Osteoblast (primary cell): Measurements from ENCODE around the gene NFIA. TPM values are rescaled to one million over a fixed set of nuclear protein-coding genes. Genes with fewer than 3 reads are reported as not detected.

ENCODE experiments used
- DNase-seq: peaks from one replicate; pipeline ENCODE4 v3.0.0; 2011; ENCODE audit warnings: low spot score, mixed read lengths; ENCODE audit not compliant: insufficient read length; ENCODE audit errors: missing footprints
- H2AFZ ChIP-seq: 2 replicates; pipeline ENCODE4 v1.6.0; 2011; ENCODE audit warnings: mild to moderate bottlenecking, low read length
- H3K27ac ChIP-seq: 2 replicates; pipeline ENCODE4 v1.5.1; 2011; ENCODE audit warnings: mild to moderate bottlenecking, low read depth, low read length, moderate library complexity
- H3K27me3 ChIP-seq: 2 replicates; pipeline ENCODE4 v1.6.0; 2012; ENCODE audit warnings: mild to moderate bottlenecking, control low read depth, inconsistent platforms, low read length, moderate library complexity; ENCODE audit not compliant: insufficient read depth
- H3K36me3 ChIP-seq: 2 replicates; pipeline ENCODE4 v1.5.1; 2011; ENCODE audit warnings: mild to moderate bottlenecking, low read length, control low read depth, moderate library complexity; ENCODE audit not compliant: insufficient read depth
- H3K4me1 ChIP-seq: 2 replicates; pipeline ENCODE4 v1.5.1; 2011; ENCODE audit warnings: mild to moderate bottlenecking, low read length, control low read depth, moderate library complexity; ENCODE audit not compliant: insufficient read depth
- H3K4me2 ChIP-seq: 2 replicates; pipeline ENCODE4 v1.6.0; 2011; ENCODE audit warnings: mild to moderate bottlenecking, low read length; ENCODE audit not compliant: insufficient read depth
- H3K4me3 ChIP-seq: fragments of 200-600 bp; sonication (generic); 3 replicates; pipeline ENCODE4 v1.5.1; 2012; ENCODE audit warnings: mild to moderate bottlenecking, low read length, inconsistent platforms; ENCODE audit not compliant: insufficient read depth
- H3K79me2 ChIP-seq: 2 replicates; pipeline ENCODE4 v1.6.0; 2012; ENCODE audit warnings: mild to moderate bottlenecking, low read length, control low read depth, inconsistent platforms; ENCODE audit not compliant: insufficient read depth
- H3K9me3 ChIP-seq: 2 replicates; pipeline ENCODE4 v1.5.1; 2011; ENCODE audit warnings: low read depth, low read length, control low read depth
- H4K20me1 ChIP-seq: 2 replicates; pipeline ENCODE4 v1.6.0; 2012; ENCODE audit warnings: mild to moderate bottlenecking, low read length, control low read depth; ENCODE audit not compliant: insufficient read depth
- CTCF ChIP-seq: IDR thresholded peaks from 2 replicates; pipeline ENCODE4 v1.5.1; 2011; ENCODE audit warnings: mild to moderate bottlenecking, low read depth, low read length, moderate library complexity; ENCODE audit errors: extremely low read depth
- total RNA-seq: library from RNA; depleted of rRNA; stranded (reverse); fragments of >200 nt; gene quantifications from 2 replicates; pipeline ENCODE4 v1.2.3, GENCODE V29; 2012

NFIA gene
- total RNA-seq, 1 donor, result 7.2 TPM

GRCh38 chr1:61208831-61209230 is 126.5 kb downstream of the NFIA start:
- H4K20me1 ChIP-seq, result no peaks in the 10 kb centered on the region
- no peak for DNase-seq
- H3K27ac ChIP-seq, result no peak overlapping the region
- no peak overlapping the region for H2AFZ ChIP-seq
- no peak overlapping the region for H3K4me3 ChIP-seq
- H3K4me1 ChIP-seq, result no peaks in the 10 kb centered on the region
- no peaks in the 10 kb centered on the region for H3K36me3 ChIP-seq
- TF ChIP-seq CTCF, result no peak
- no peaks in the 10 kb centered on the region for H3K79me2 ChIP-seq
- no peaks in the 10 kb centered on the region for H3K27me3 ChIP-seq
- H3K4me2 ChIP-seq, result no peak overlapping the region
- H3K9me3 ChIP-seq, result no peaks in the 10 kb centered on the region

- Histone ChIP-seq H2AFZ (no peak overlapping the region), H3K4me1 (no peaks in the 10 kb centered on the region), H3K4me3 (no peak overlapping the region), H3K79me2 (no peaks in the 10 kb centered on the region), H3K4me2 (no peak overlapping the region), H3K27ac (no peak overlapping the region), H3K9me3 (no peaks in the 10 kb centered on the region), H3K27me3 (no peaks in the 10 kb centered on the region), H3K36me3 (no peaks in the 10 kb centered on the region), H4K20me1 (no peaks in the 10 kb centered on the region)
- no peak for DNase-seq
- no peak for TF ChIP-seq CTCF
Observed at GRCh38 chr1:61210435-61211154, 128.2 kb downstream of the NFIA start.

GRCh38 chr1:61213245-61214011 is 131.1 kb downstream of the NFIA start:
- no peaks in the 10 kb centered on the region for H3K27me3 ChIP-seq
- H3K4me1 ChIP-seq, result no peaks in the 10 kb centered on the region
- DNase-seq, result no peak
- no peak overlapping the region for H3K4me2 ChIP-seq
- H4K20me1 ChIP-seq, result no peaks in the 10 kb centered on the region
- TF ChIP-seq CTCF, result no peak
- H3K27ac ChIP-seq, result no peak overlapping the region
- no peaks in the 10 kb centered on the region for H3K36me3 ChIP-seq
- H3K4me3 ChIP-seq, result no peak overlapping the region
- no peaks in the 10 kb centered on the region for H3K9me3 ChIP-seq
- H3K79me2 ChIP-seq, result no peaks in the 10 kb centered on the region
- H2AFZ ChIP-seq, result no peak overlapping the region

- no peaks in the 10 kb centered on the region for H4K20me1 ChIP-seq
- H3K4me3 ChIP-seq, result no peak overlapping the region
- DNase-seq, result no peak
- TF ChIP-seq CTCF, result no peak
- H3K4me1 ChIP-seq, result no peaks in the 10 kb centered on the region
- no peaks in the 10 kb centered on the region for H3K79me2 ChIP-seq
- H3K27ac ChIP-seq, result no peak overlapping the region
- no peaks in the 10 kb centered on the region for H3K9me3 ChIP-seq
- no peaks in the 10 kb centered on the region for H3K36me3 ChIP-seq
- no peaks in the 10 kb centered on the region for H3K27me3 ChIP-seq
- H2AFZ ChIP-seq, result no peak overlapping the region
- no peak overlapping the region for H3K4me2 ChIP-seq
Observed at GRCh38 chr1:61215119-61215518, 132.8 kb downstream of the NFIA start.
